Ovary (tissue), 3 donors: Measurements from ENCODE around the gene ORMDL2.

Experiments
- POLR2A ChIP-seq: fragments of 450-650 bp; IDR thresholded peaks from one replicate; pipeline ENCODE4 v1.6.1; 2017; ENCODE audit warnings: antibody characterized with exemption, mild to moderate bottlenecking, moderate library complexity
- TF ChIP-seq, protein P1 (sequence below), 3 donors: fragments of 450-650 bp in 2 of 3; fragments of 200-600 bp in 1 of 3; IDR thresholded peaks; one replicate each; pipeline versions ENCODE4 v1.5.1 to v1.8.0; 2016 to 2022; ENCODE audit warnings: antibody characterized with exemption in 3 of 3, mild to moderate bottlenecking in 1 of 3
- donor health status: DM: no; HTN: no; CAD: no.

GRCh38 chr12:55847033-55847432 is 29.2 kb downstream of the ORMDL2 start:
- TF ChIP-seq, protein P1, sequence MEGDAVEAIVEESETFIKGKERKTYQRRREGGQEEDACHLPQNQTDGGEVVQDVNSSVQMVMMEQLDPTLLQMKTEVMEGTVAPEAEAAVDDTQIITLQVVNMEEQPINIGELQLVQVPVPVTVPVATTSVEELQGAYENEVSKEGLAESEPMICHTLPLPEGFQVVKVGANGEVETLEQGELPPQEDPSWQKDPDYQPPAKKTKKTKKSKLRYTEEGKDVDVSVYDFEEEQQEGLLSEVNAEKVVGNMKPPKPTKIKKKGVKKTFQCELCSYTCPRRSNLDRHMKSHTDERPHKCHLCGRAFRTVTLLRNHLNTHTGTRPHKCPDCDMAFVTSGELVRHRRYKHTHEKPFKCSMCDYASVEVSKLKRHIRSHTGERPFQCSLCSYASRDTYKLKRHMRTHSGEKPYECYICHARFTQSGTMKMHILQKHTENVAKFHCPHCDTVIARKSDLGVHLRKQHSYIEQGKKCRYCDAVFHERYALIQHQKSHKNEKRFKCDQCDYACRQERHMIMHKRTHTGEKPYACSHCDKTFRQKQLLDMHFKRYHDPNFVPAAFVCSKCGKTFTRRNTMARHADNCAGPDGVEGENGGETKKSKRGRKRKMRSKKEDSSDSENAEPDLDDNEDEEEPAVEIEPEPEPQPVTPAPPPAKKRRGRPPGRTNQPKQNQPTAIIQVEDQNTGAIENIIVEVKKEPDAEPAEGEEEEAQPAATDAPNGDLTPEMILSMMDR (IDR thresholded peaks at IDR 0.05): no peak
- no peak for TF ChIP-seq POLR2A
